ENCODE measurements around the gene GRM8. TPM values are rescaled to one million over a fixed set of nuclear protein-coding genes. Genes with fewer than 3 reads are reported as not detected.

Gene GRM8
- total and polyA plus RNA-seq, 10 of the 15 experiments (the other 5 are each of a cell fraction or from before 2014, with no cell fraction given), result 0.33 to 7.1 (median 0.45) TPM; not detected in 2

GRCh38 chr7:126668367-126668752 is 584.4 kb downstream of the GRM8 start:
- ChIA-PET RAD21 (ENCODE audit: unreplicated experiment) (no interaction called here), CTCF (no interaction called here), POLR2A (interaction anchor here (1.4 kb wide), 1 partner anchor 26 kb away, joined by 3 read pairs; no protein-coding TSS in a partner anchor), SMC1A (ENCODE audit: uncharacterized antibody, unreplicated experiment) (interaction anchor here (1.5 to 2.4 kb wide), 2 partner anchors 12 to 30 kb away, joined by 5 to 12 read pairs; no protein-coding TSS in a partner anchor)
- Histone ChIP-seq H4K20me1 (ENCODE audit: control insufficient read depth, insufficient read depth) (no peaks in the 10 kb centered on the region), H3K79me2 (ENCODE audit: control insufficient read depth, insufficient read depth, low read length) (no peaks in the 10 kb centered on the region), H3K4me3 (no peak overlapping the region), H3K27ac (ENCODE audit: control insufficient read depth, insufficient read depth) (no peak overlapping the region), H3K9ac (ENCODE audit: control insufficient read depth, insufficient read depth, low read length) (no peak overlapping the region), H3K36me3 (ENCODE audit: control insufficient read depth in 2 of 2, insufficient read depth in 2 of 2, low read length in 1 of 2) (no peaks in the 10 kb centered on the region), H3K27me3 (replicated peaks in 1 of 2; ENCODE audit: control insufficient read depth in 2 of 2, insufficient read depth in 2 of 2, low read length in 1 of 2) (no peaks in the 10 kb centered on the region), H3K4me1 (ENCODE audit: control insufficient read depth, insufficient read depth, low read length) (no peaks in the 10 kb centered on the region), H3K9me3 (replicated peaks; ENCODE audit: control insufficient read depth, insufficient read depth, low read length) (peaks cover 8% of the 10 kb centered on the region), H2AFZ (ENCODE audit: control insufficient read depth, low read depth, low read length) (no peak overlapping the region), H3K4me2 (ENCODE audit: control insufficient read depth, insufficient read depth) (no peak overlapping the region)
- no peak for FAIRE-seq
- TF ChIP-seq RELA (IDR thresholded peaks at IDR 0.05; ENCODE audit: borderline replicate concordance, partially characterized antibody), result no peak
- intact Hi-C loops (cut with micrococcal nuclease; ENCODE audit: unreplicated experiment) (no loop called here), in situ Hi-C loops (cut with MboI) (no loop called here)
- no peak for ATAC-seq
- WGBS (ENCODE audit: insufficient coverage, insufficient replicate concordance, low lambda C conversion rate, missing lambda C conversion rate), result 100% methylated on average over 5 of the region's 5 CpGs
- no peak for DNase-seq (ENCODE audit: low read depth, low spot score)
- BruUV-seq (replicated peaks), result no TSS peak

- ATAC-seq (no peak), FAIRE-seq (no peak), DNase-seq (ENCODE audit: low read depth, low spot score) (no peak)
- no peak overlapping the region for H3K4me2 ChIP-seq (ENCODE audit: control insufficient read depth, insufficient read depth)
- no peak overlapping the region for H3K27ac ChIP-seq (ENCODE audit: control insufficient read depth, insufficient read depth)
- H3K4me1 ChIP-seq (ENCODE audit: control insufficient read depth, insufficient read depth, low read length), result no peaks in the 10 kb centered on the region
- RAD21 ChIA-PET (ENCODE audit: unreplicated experiment), result interaction anchor here (1.1 kb wide), 1 partner anchor 10 kb away, joined by 3 read pairs; no protein-coding TSS in a partner anchor
- no peak overlapping the region for H3K4me3 ChIP-seq
- no peaks in the 10 kb centered on the region for H3K36me3 ChIP-seq (ENCODE audit: control insufficient read depth in 2 of 2, insufficient read depth in 2 of 2, low read length in 1 of 2)
- TF ChIP-seq SPI1 (IDR thresholded peaks at IDR 0.05; ENCODE audit: borderline replicate concordance, insufficient read depth, low read depth, low read length) (no peak), ZNF24 (IDR thresholded peaks at IDR 0.05) (no peak)
- no peaks in the 10 kb centered on the region for H3K27me3 ChIP-seq (replicated peaks in 1 of 2; ENCODE audit: control insufficient read depth in 2 of 2, insufficient read depth in 2 of 2, low read length in 1 of 2)
- H3K9me3 ChIP-seq (replicated peaks; ENCODE audit: control insufficient read depth, insufficient read depth, low read length), result peaks cover 10% of the 10 kb centered on the region
- no TSS peak for BruUV-seq (replicated peaks)
- POLR2A ChIA-PET, result interaction anchor here (0.9 to 1.4 kb wide), 2 partner anchors 14 to 27 kb away, joined by 3 read pairs; no protein-coding TSS in a partner anchor
- intact Hi-C loops (cut with micrococcal nuclease; ENCODE audit: unreplicated experiment) (no loop called here), in situ Hi-C loops (cut with MboI) (no loop called here)
- WGBS (ENCODE audit: insufficient coverage, insufficient replicate concordance, low lambda C conversion rate, missing lambda C conversion rate), result 95% methylated on average over 14 of the region's 14 CpGs
- no peaks in the 10 kb centered on the region for H4K20me1 ChIP-seq (ENCODE audit: control insufficient read depth, insufficient read depth)
- H3K79me2 ChIP-seq (ENCODE audit: control insufficient read depth, insufficient read depth, low read length), result no peaks in the 10 kb centered on the region
- SMC1A ChIA-PET (ENCODE audit: uncharacterized antibody, unreplicated experiment), result interaction anchor here (1.2 to 2.4 kb wide), 5 partner anchors 12 to 165 kb away, joined by 4 to 12 read pairs (median 4); no protein-coding TSS in a partner anchor
- no peak overlapping the region for H3K9ac ChIP-seq (ENCODE audit: control insufficient read depth, insufficient read depth, low read length)
- H2AFZ ChIP-seq (ENCODE audit: control insufficient read depth, low read depth, low read length), result peak overlapping the region; percentile 33; the same call in 1 of the 2 replicates
- CTCF ChIA-PET, result interaction anchor here (1.1 to 1.3 kb wide), 2 partner anchors 26 to 135 kb away, joined by 3 to 4 read pairs; no protein-coding TSS in a partner anchor
Measured at GRCh38 chr7:126667742-126668366, 584.9 kb downstream of the GRM8 start.

Data from GM12878 (cell line).